ENCODE results near the gene ANKRD13A.
"Not testable (repeated sequence)": the region's sequence is repeated elsewhere in the genome, so short reads cannot be mapped to it uniquely, and the experiment has no call there.

Gene ANKRD13A

DNA sequence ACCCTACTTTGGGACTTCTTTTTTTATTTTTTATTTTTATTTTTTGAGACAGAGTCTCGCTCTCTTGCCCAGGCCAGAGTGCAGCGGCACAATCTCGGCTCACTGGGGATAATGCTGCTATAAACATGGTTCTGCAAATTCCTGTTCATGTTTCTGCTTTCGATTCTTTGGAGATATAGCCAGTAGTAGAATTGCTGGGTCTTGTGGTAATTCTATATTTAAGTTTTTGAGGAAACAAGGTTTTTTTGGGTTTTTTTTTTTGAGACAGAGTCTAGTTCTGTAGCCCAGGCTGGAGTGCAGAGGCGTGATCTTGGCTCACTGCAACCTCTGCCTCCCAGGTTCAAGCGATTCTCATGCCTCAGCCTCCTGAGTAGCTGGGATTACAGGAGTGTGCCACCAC is 89.0 kb downstream of the ANKRD13A start:
- not testable (repeated sequence) for DNase-seq

- no peak for DNase-seq
Observed at GRCh38 chr12:110088936-110089335, 89.7 kb downstream of the ANKRD13A start.

All from activated CD4-positive, alpha-beta T cell treated with anti-CD3 and anti-CD28 coated beads, Interleukin-2, amount 50 U/mL, for 4 hours (primary cell).